NCI-H2196 treated with DMSO at 0.1 percent for 48 hours (cell line): Measurements from ENCODE around the gene H2AZ1.
A peak's percentile ranks its signal among the peaks of the same experiment; 100 is the strongest.
"Not testable (repeated sequence)": the region's sequence is repeated elsewhere in the genome, so short reads cannot be mapped to it uniquely, and the experiment has no call there.

Experiments
- DNase-seq: peaks from one replicate; lab custom pipeline; 2025; ENCODE audit not compliant: unreplicated experiment; lab: John Stamatoyannopoulos, UW

H2AZ1 gene

DNA sequence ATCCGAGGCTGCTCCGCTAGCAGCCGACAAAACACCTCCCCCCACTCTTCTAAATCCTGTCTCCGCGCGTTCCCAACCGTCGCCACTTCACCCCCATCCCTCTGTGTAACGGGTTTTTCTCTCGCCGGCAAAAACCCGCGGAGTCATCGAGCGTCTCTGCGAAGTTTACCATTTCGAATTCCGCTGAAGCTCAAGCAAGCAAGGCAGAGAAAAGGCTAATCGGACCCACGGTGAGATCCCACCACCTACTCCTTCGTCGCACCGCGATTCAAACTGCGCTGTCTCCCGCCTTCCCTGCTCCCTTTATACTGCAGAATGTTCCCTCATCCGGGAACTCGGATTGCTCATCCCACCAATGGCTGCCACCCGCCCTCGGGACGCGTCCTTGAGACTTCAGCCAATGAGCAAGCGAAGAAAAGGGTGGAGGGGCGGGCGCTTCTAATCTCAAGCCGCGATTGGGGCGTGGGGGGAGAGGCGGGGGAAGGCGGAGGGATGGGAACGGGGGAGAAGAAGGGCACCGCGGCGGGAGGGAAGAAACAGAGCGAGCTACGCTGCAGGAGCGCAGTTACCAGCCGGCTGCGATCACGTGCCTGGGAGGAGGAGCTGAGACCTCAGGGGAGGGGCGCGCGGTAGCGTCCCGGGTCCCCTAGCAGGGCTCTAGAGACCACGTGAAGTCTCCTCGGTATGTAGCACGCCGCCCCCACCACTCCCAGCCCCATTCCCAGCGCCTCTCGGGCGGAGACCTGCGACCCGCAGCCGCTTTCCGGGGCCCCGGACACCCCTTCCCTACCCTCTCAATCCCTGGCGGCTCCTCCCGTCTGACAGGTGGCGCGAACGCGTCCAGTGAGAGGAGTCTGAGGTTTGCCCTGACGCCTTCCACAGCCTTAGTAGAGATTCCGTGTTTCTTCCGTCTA lies at the start of gene H2AZ1:
TSS of gene H2AZ1 (minus strand) at position 277 of the 914 bp plus-strand sequence. CDS start at position 172, 105 bp downstream.
- DNase-seq, result peak; percentile 93

DNA sequence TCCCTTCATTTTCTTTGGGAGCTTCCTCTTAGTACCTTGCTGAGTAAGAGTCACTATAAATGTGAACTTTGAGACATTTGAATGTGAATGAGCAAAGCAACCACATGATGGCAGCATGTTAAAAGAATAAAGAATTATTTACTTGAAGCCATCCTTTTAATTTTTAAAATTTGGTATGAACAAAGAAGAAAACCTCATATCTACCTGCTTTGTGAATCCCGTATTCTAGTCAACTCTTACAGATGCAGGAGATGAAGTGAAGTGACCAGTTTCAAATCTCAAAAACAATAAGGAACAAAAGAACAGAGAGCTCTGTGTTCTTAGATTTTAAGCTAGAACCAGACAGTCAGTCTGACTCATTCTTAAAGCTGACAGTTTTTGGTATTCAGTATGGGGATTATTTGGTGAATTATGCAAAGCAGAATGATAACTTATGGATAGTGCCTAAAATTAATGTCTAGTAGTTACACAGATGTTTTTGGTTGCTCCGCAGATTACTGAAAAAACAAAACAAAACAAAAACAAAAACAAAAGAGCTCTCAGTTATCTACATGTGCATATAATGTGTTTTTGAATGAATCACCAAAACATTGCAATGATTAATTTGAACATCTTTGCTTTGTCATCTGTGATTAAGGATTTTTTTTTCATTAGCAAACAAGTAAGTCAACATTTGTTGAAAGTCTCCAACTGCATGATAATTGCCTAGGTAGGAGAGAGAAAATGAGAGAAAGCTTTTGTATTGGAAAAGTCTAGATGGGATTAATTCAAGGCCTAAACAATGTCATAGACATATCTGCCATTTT lies 48.2 kb upstream of the H2AZ1 start:
- DNase-seq, result no peak

DNA sequence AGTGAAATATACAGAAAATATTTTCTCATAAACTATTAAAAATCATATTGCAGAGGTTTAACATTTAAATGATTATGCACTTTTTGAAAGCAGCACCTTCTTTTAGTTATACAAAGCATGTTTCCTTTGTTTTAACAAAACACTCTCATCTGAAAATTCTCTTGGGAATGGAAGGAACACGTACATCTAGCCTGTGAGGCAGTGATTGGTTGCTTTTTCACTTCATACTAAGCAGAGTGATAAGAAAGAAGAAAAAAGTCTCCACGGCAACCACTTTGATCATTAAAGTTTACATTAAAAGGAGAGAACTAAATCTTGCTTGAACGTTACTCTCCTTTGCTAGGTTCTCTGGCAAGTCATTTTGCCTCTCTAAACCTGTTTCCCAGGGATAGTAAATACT lies 41.7 kb upstream of the H2AZ1 start:
- DNase-seq, result no peak

DNA sequence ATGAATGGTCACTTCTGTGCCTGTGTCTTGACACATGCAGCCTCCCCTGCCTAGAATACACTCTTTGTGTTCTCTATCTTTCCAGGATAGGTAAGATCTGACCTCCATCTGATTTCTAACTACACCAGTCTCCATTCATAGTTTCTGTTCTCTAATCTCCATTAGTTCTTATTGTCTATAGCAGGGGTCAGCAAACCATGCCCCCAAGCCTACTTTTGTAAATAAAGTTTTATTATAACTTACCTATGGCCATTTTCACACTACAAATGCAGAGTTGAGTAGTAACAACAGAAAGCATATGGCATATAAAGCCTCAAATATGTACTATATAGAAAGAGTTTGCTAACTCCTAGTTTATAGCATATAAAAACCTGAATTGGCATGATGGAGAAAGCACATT lies 37.6 kb upstream of the H2AZ1 start:
- no peak for DNase-seq

DNA sequence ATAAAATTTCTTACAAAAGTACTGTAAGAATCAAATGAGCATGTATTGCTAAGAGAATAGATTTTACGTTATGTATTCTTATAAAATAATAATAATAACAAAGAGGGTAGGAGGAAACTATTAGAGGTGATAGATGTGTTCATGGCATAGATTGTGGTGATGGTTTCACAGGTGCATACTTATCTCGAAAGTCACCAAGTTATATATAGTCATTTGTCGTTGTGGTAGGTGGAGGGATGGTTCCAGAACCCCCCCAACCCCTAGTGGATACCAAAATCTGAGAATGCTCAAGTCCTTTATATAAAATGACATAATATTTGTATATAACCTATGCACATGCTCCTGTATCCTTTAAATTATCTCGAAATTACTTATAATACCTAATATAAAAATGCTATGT lies 36.7 kb upstream of the H2AZ1 start:
- no peak for DNase-seq

DNA sequence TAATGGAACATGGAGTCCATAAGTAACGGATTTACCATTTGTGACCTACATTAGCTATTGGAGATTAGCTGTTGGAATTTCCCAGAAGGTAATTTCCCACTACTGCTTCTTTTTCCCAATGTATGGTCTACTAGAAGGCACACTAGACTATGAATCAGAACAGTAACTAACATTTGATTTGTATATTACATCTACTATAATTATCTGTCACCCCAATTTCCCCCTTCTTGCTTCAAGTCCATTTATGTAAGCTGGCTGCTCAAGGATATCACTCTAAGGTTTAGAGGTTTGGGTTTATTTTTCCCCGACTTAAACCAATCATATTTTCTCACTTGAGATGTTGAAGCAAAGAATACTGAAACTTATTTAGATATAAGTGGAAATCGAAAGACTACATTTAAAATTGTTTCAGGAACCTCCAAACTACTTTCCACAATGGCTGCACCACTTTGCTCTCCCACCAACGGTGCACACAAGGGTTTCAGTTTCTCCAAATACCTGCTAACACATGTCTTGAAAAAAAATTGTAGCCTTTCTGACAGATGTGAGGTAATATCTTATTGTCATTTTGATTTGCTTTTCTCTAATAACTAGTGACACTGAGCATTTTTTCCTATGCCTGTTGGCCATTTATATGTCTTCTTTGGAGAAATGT lies 33.3 kb upstream of the H2AZ1 start:
- no peak for DNase-seq

DNA sequence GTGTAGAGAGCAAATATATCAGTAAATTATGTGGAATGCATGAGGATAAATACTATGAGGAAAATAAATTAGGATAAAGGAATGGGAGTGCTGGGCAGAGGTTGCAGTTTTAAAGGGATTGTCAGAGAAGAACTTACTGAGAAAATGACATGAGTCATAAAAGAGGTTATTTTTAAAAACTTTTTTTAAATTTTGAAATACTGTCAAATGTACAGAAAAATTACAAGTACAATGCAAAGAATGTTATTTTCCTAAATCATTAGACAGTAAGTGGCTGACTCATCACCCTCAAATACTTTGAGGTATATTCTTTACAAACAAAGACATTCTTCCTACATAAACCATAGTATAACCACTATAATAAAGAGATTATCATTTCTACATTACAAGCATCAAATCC lies 29.8 kb upstream of the H2AZ1 start:
- no peak for DNase-seq

DNA sequence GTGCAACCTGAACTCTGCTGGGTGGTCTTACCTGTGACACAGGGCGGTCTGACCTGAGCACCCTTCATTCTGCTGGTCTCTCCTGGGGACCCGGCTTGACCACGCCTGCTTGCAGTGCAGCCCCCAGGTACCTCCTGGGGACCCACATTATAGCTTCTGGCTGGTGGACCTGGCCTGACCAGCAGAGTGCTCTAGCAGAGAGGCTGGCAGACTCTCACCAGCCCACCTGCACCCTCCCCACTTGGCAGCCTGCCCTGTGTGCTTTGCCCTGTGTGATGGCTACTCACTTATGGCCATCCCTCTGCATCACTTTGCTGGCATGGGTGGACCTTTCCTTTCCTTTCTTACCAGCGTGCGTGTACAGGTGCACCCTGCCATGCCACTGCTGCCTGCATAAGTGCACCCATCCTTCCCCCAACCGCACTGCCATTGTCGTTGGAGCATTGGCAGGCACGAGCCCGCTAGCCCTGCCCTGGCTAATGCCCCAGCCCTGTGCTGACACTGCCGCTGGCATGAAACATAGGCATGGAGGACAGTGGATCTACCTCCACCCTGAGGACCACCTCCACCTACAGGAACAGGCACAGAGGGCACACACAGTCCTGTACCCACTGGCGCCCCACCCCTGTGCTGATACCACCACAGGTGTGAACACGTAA lies 21.5 kb upstream of the H2AZ1 start:
- DNase-seq, result no peak

DNA sequence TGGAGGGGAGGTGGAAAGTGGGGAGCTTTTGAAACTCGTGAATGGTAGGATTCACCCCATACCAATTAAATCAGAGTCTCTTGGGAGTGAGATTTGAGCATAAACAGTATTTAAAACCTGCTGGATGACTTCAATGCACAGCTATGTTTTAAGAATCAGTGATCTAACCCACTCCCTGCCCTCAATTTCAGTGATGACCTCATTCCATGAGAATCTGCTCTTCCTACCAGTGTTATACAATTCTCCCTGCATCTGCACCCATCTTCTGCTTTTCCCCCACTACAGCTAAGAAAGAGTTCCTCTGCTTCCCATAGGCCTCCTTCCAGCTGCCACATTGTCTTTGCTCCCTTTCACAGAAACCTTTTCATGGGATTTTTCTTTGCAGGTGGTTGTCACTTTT lies 18.3 kb upstream of the H2AZ1 start:
- no peak for DNase-seq

DNA sequence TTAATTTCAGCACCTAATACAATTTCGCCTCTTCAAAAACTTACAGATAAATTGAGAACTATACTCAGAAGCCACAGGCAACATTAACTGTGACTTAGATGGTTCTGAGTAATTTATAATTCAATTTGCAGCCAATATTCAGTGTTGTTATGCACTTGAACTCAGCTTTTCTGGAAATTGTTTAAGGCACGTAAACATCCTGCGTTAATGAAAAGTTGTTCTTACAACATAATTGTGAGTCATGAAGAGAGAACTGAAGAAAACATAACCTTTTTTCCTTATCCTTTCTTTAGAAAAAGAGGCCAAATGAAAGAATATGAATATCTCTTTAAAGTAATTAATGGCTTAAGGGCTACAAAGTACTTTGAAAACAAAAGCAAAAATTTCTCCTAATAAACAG lies 16.6 kb upstream of the H2AZ1 start:
- DNase-seq, result no peak

DNA sequence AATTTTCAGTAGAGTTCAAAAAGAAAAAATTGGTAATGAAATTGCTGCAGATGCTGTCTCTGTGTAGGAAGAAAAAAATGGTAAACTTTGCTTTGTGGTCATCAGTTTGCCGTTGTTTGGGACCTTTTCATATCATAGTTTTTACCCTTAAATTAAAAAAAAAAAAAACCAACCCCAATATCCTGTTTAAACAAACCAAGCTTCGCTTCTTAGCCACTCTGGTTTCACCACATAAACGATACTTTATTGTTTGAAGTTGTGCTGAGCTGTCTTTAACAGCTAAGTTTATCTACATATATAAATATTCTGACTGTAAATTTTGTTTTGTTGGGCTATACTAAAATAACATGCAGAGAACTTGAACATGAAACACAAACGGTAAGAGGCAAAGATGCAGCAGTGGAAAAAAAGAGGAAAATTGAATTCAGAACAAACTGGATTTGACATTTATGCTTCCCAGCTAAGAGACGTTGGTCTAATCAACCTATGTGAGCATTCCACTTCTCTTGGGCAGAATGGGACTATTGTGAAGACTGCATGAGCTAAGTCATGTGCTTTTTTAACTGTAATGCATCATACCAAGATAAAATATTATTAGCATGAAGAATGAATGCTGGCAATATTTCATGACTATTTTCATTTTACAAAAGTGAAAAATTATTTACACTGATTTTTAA lies 15.7 kb upstream of the H2AZ1 start:
- DNase-seq, result no peak

DNA sequence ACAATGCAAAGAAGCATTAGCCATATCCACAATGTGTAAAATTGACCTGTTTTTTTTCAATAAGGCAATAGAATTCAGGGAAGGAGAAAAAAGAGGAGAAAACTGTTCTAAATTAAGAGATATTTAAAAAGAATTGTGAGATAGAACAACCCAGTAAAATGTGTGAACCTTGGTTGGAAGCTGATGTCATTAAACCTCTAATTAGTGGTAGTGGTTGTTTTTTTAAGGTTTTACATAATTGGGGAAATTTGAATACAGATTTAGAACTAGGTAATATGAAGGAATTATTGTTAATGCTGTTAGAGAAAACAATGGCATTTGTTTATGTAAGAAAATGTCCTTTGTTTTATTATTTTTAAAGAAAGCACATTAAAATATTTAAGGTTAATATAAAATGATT lies 15.1 kb upstream of the H2AZ1 start:
- no peak for DNase-seq

DNA sequence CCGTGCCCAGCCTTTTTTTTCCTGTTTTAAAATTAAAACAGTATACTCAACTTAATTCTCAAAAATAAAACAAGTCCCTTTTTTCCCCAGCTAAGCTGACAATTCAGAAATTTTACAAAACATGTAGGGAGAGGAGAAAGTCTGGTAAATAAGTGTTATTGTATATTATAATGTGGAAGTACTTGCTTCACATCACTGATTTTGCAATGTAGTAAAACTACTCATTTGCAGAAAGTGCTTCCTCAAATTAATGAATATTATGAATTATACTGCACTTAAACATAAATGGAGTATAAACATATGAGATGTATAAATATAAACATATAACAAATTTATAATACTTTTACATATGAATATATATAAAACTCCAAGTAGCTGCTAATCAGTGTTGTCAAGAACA lies 11.6 kb upstream of the H2AZ1 start:
- no peak for DNase-seq

DNA sequence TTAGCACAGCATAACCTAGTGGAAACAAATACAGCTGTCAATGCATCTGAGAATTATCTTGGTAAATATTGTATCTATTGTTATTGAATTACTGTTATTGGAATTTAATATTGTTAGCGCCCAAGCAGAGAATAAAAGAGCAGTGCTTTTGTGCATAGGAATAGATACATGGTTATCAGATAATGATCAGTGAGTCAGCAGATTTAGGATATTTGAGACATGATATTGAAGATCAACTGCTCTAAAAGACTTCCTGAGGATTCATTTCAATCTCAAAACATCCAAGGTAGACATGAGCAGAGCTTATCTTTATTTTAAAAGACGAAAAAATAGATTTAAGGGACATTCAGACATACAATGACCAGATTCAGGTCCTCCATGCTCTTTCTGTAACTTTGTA lies 10.6 kb upstream of the H2AZ1 start:
- DNase-seq, result no peak

DNA sequence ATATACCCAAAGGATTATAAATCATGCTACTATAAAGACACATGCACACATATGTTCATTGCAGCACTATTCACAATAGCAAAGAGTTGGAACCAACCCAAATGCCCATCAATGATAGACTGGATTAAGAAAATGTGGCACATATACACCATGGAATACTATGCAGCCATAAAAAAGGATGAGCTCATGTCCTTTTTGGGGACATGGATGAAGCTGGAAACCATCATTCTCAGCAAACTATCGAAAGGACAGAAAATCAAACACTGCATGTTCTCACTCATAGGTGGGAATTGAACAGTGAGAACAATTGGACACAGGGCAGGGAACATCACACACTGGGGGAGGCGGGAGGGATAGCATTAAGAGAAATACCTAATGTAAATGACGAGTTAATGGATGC lies 8.1 kb upstream of the H2AZ1 start:
- DNase-seq, result not testable (repeated sequence)

DNA sequence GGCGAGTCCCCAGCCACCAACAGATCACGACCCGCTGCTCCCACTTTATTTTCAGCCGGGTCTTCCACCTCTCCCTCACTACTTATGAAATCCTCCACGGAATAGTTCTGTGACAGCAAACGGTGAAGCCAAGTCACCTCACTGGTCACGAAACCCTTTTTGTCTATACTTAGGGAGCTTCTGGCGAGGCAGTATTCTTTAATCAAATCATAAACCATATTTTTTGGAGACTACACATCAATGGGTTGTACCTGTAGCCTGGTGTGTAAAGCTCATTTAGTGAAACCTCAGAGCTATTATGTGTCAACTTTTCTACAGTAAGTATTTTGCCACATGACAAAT lies 809 bp upstream of the H2AZ1 start:
- DNase-seq, result no peak

DNA sequence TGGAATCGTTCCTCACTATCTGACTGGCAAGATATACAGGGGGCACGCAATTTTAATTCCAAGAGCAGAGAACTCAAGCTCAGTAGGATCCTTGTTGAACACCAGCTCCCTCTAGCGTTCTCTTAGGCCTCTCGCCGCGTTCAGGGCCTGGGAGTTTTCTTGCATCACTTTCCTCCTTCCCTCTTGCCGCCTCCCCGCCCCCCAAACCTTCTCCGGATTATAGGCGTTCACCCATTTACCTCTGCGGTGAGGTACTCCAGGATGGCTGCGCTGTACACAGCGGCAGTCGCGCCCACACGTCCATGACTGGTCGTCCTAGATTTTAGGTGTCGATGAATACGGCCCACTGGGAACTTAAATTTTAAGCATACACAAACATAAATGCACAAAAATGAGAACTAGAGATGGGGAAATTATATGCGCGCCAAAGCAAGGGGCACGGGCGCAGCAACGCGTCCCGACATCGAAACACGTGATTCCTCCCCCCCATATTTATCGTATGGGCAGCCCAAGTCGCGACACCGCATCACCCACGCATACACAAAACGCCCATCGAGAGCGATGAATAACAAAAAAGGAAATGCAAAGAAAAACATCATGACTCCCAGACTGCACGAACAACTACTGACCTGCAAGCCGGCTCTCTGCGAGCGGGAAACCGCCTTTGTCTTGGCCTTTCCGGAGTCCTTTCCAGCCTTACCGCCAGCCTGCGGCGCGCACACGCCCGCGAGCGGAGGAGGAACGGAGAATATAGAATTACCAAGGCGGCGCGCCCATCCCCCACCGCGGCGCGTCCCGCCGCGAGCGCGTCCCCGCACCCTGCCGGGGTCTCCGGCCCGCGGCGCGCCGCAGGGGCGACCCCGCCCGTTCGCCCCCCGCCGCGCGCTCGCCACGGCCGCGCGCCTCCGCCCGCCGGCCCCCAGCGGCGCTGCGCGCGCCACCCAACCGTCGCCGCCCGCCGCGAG lies 759 bp downstream of the H2AZ1 start:
- peak; percentile 77 for DNase-seq

DNA sequence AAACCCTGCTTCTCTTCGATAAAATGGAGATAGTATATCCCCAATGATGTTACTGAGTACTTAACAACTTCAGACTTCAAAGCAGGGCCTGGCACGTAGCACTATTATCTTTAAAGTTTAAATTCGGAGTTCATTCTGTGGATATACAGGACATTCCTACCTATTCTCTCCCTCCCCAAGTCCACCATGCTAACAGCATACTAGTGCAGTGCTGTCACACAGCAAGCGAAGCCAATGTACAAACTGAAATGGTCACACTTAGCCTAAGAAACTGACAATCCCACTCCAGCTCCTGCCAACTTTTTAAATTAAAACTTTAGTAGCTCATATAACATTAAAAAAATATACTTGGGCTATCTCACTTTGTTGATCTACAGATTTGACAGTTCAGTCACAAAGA lies 2.5 kb downstream of the H2AZ1 start:
- DNase-seq, result no peak

DNA sequence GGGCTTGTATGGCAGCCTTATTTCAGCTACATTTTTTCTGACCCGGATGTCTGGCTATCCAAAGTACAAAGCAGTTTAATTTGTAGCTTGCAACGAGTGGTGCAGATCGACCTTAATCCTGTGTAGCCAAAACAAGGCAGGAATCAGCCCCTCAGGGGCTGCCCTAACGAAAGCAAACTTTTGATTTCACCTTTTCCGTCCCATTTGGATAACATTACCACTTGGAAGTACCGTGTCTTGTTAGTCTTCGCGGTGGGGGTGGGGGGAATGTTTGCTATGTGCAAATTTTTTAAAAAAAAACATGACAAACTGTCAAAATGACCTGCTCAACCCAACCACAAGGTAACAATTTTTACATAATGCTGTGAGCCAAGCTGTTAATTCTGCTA lies 2.9 kb downstream of the H2AZ1 start:
- DNase-seq, result no peak
